Measurements from ENCODE around the gene OIP5. TPM values are rescaled to one million over a fixed set of nuclear protein-coding genes. Genes with fewer than 3 reads are reported as not detected.

Gene OIP5
- polyA plus RNA-seq, 3 donors: 0.05 to 0.28 (median 0.22) TPM

DNA sequence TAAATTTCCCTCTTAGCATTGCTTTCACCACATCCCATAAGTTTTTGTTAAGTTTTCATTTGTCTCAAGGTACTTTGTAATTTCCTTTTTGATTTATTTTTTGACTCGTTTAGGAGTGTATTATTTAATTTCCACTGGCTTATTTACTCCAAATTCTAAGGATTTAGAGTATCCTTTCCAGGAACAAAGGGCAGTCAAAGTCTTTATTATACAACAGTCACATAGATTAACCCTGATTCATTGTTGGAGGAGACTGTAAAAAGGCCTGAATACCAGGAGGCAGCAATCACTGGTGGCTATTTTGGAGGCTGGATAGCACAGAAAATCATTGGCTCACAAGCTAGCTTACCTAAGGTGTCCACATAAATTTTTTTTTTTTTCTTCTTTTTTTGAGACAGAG lies 39.9 kb downstream of the OIP5 start:
- peaks cover 25 to 29% of the 10 kb centered on the region in 2 donors for H3K4me1 ChIP-seq (ENCODE audit: control insufficient read depth in 1 of 2, insufficient read depth in 2 of 2, low read length in 2 of 2)
- TF ChIP-seq, protein P1, sequence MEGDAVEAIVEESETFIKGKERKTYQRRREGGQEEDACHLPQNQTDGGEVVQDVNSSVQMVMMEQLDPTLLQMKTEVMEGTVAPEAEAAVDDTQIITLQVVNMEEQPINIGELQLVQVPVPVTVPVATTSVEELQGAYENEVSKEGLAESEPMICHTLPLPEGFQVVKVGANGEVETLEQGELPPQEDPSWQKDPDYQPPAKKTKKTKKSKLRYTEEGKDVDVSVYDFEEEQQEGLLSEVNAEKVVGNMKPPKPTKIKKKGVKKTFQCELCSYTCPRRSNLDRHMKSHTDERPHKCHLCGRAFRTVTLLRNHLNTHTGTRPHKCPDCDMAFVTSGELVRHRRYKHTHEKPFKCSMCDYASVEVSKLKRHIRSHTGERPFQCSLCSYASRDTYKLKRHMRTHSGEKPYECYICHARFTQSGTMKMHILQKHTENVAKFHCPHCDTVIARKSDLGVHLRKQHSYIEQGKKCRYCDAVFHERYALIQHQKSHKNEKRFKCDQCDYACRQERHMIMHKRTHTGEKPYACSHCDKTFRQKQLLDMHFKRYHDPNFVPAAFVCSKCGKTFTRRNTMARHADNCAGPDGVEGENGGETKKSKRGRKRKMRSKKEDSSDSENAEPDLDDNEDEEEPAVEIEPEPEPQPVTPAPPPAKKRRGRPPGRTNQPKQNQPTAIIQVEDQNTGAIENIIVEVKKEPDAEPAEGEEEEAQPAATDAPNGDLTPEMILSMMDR (IDR thresholded peaks at IDR 0.05): no peak
- no peaks in the 10 kb centered on the region for H3K9me3 ChIP-seq (replicated peaks in 1 of 2; ENCODE audit: control insufficient read depth in 1 of 2, insufficient read depth in 1 of 2, low read length in 2 of 2)

DNA sequence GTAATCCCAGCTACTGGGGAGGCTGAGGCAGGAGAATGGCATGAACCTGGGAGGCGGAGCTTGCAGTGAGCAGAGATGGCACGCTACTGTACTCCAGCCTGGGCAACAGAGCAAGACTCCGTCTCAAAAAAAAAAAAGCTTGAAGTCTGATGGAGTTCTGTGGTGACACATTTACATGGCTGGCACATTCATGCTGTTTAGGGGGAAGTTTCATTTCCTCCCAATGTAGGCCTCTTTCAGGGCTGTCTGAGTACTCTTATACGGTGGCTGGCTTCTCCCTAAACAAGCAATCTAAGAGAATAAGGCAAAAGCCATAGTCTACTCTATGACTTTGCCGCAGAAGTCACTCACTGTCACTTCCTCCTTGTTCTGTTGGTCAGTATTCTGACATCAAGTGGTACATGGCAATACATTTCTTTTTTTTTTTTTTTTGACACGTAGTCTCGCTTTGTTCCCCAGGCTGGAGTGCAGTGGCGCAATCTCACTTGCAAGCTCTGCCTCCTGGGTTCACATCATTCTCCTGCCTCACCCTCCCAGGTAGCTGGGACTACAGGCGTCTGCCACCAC lies 41.2 kb downstream of the OIP5 start:
- intact Hi-C loops (cut with micrococcal nuclease): loop anchor here (5.0 kb wide), 2 partner anchors 36 to 41 kb away; partner anchors contain the start of genes NUSAP1 (in 1 of the 2) and OIP5 (in 1 of the 2)
- Histone ChIP-seq H3K4me2 (replicated peaks; ENCODE audit: extremely low read depth, low read length, poor library complexity, severe bottlenecking) (peak overlapping the region; percentile 19), H3K9me3 (replicated peaks in 1 of 2; ENCODE audit: control insufficient read depth in 1 of 2, insufficient read depth in 1 of 2, low read length in 2 of 2) (no peaks in the 10 kb centered on the region), H4K20me1 (ENCODE audit: insufficient read depth, low read length) (peaks cover 10% of the 10 kb centered on the region), H3K4me1 (ENCODE audit: control insufficient read depth in 1 of 2, insufficient read depth in 2 of 2, low read length in 2 of 2) (peaks cover 36 to 43% of the 10 kb centered on the region in 2 donors), H3K36me3 (replicated peaks in 1 of 2; ENCODE audit: control insufficient read depth in 1 of 2, insufficient read depth in 2 of 2, low read length in 2 of 2) (peaks cover 23 to 48% of the 10 kb centered on the region in 2 donors), H2AFZ (ENCODE audit: insufficient read depth, low read depth, low read length, poor library complexity, severe bottlenecking) (peak overlapping the region; percentile 59), H3K27me3 (ENCODE audit: control insufficient read depth in 2 of 2, insufficient read depth in 2 of 2, low read length in 2 of 2) (no peaks in the 10 kb centered on the region), H3K4me3 (replicated peaks in 1 of 3; ENCODE audit: low read depth in 2 of 3, low read length in 3 of 3) (peak overlapping the region in 1 of 3 experiments; percentile 26), H3K9ac (ENCODE audit: insufficient read depth, low read length, poor library complexity, severe bottlenecking) (peak overlapping the region; percentile 50), H3K79me2 (ENCODE audit: insufficient read depth, low read length) (peaks cover 73% of the 10 kb centered on the region), H3K27ac (ENCODE audit: low read depth in 1 of 2, low read length in 2 of 2) (peak overlapping the region; percentile 85 to 93)
- H3K4me3 Mint-ChIP-seq: peak overlapping the region; percentile 37 to 39
- no peaks in the 10 kb centered on the region for H3K9me3 Mint-ChIP-seq
- H3K27ac Mint-ChIP-seq: peak overlapping the region; percentile 92 to 98 (median 97)
- WGBS (ENCODE audit: insufficient coverage): 33% methylated on average over 4 of the region's 9 CpGs
- H3K36me3 Mint-ChIP-seq: peaks cover 30 to 45% of the 10 kb centered on the region in 2 donors
- DNase-seq: peak; percentile 84 to 92 (median 91)
- TF ChIP-seq, protein P1 (IDR thresholded peaks at IDR 0.05): no peak
- H3K27me3 Mint-ChIP-seq (ENCODE audit: low read depth in 3 of 3): peaks cover 0 to 2% (median 0%) of the 10 kb centered on the region in 3 donors
- peaks cover 33% of the 10 kb centered on the region for H3K4me1 Mint-ChIP-seq

More for the DNA sequence above, 39.9 kb downstream of the OIP5 start:
- Mint-ChIP-seq H3K27ac (peak overlapping the region; percentile 92 to 98 (median 97)), H3K4me1 (peaks cover 25% of the 10 kb centered on the region), H3K9me3 (no peaks in the 10 kb centered on the region), H3K27me3 (ENCODE audit: low read depth in 3 of 3) (peaks cover 0 to 2% (median 0%) of the 10 kb centered on the region in 3 donors), H3K36me3 (peaks cover 25 to 46% of the 10 kb centered on the region in 2 donors), H3K4me3 (no peak overlapping the region)
- DNase-seq: no peak
- H3K4me3 ChIP-seq (replicated peaks in 1 of 3; ENCODE audit: low read depth in 2 of 3, low read length in 3 of 3): no peak overlapping the region
- no peak overlapping the region for H3K4me2 ChIP-seq (replicated peaks; ENCODE audit: extremely low read depth, low read length, poor library complexity, severe bottlenecking)
- intact Hi-C loops (cut with micrococcal nuclease): loop anchor here (5.0 kb wide), 2 partner anchors 35 to 40 kb away; partner anchors contain the start of genes NUSAP1 (in 1 of the 2) and OIP5 (in 1 of the 2)
- H3K9ac ChIP-seq (ENCODE audit: insufficient read depth, low read length, poor library complexity, severe bottlenecking): no peak overlapping the region
- no peaks in the 10 kb centered on the region for H3K27me3 ChIP-seq (ENCODE audit: control insufficient read depth in 2 of 2, insufficient read depth in 2 of 2, low read length in 2 of 2)
- peaks cover 65% of the 10 kb centered on the region for H3K79me2 ChIP-seq (ENCODE audit: insufficient read depth, low read length)
- H2AFZ ChIP-seq (ENCODE audit: insufficient read depth, low read depth, low read length, poor library complexity, severe bottlenecking): no peak overlapping the region
- H3K27ac ChIP-seq (ENCODE audit: low read depth in 1 of 2, low read length in 2 of 2): peak overlapping the region; percentile 85 to 93
- H4K20me1 ChIP-seq (ENCODE audit: insufficient read depth, low read length): peaks cover 10% of the 10 kb centered on the region
- H3K36me3 ChIP-seq (replicated peaks in 1 of 2; ENCODE audit: control insufficient read depth in 1 of 2, insufficient read depth in 2 of 2, low read length in 2 of 2): peaks cover 29 to 48% of the 10 kb centered on the region in 2 donors
- no CpG with 5 or more reads among the region's 1 CpG for WGBS (ENCODE audit: insufficient coverage)

Data from CD14-positive monocyte (primary cell).